Body of pancreas (tissue), 4 donors: ENCODE results near the gene SRRM5.

ENCODE experiments used
- POLR2A ChIP-seq, 3 donors: fragments of 450-650 bp; IDR thresholded peaks; one replicate each; pipeline ENCODE4 v1.6.1; 2016; ENCODE audit warnings: antibody characterized with exemption in 3 of 3, mild to moderate bottlenecking in 2 of 3
- TF ChIP-seq, protein P1 (sequence below), 7 experiments: fragments of 450-650 bp in 4 of 7; fragments of 200-600 bp in 3 of 7; sonication (generic) in 3 of 7; IDR thresholded peaks; one replicate each; pipeline ENCODE4 v1.5.1; 2016 to 2019; ENCODE audit warnings: antibody characterized with exemption in 7 of 7

DNA sequence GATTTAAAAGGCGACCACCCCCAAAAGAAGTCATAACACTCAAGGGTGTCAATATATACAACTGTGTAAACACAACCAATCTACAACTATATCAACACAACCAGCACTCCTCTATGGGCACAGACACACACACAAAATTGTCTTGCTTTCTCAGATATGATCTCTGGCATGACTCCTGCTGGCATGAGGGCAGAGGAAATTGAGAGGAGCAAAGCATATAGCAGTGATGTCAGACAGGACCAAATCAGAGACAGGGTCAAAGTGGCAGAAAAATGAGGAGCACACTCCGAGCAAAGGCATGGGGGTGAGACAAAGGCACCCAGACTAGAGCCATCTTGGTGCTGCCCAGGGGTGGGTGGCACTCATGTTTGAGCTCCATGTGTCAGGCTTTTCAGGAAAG, 25.5 kb upstream of the SRRM5 start:
- TF ChIP-seq, protein P1, sequence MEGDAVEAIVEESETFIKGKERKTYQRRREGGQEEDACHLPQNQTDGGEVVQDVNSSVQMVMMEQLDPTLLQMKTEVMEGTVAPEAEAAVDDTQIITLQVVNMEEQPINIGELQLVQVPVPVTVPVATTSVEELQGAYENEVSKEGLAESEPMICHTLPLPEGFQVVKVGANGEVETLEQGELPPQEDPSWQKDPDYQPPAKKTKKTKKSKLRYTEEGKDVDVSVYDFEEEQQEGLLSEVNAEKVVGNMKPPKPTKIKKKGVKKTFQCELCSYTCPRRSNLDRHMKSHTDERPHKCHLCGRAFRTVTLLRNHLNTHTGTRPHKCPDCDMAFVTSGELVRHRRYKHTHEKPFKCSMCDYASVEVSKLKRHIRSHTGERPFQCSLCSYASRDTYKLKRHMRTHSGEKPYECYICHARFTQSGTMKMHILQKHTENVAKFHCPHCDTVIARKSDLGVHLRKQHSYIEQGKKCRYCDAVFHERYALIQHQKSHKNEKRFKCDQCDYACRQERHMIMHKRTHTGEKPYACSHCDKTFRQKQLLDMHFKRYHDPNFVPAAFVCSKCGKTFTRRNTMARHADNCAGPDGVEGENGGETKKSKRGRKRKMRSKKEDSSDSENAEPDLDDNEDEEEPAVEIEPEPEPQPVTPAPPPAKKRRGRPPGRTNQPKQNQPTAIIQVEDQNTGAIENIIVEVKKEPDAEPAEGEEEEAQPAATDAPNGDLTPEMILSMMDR (IDR thresholded peaks at IDR 0.05) = no peak
- no peak for TF ChIP-seq POLR2A (IDR thresholded peaks at IDR 0.05)
